Endometrial microvascular endothelial cells (primary cell): ENCODE data around the gene ITGA4. TPM values are rescaled to one million over a fixed set of nuclear protein-coding genes. Genes with fewer than 3 reads are reported as not detected.

ENCODE experiments used
- in situ Hi-C: cut with HindIII; loops from 2 replicates; pipeline ENCODE4 v1.10.0; 2017; ENCODE audit warnings: low sequenced_read_pairs, low pct_unique_long_range_greater_than_20kb; ENCODE audit errors: inconsistent ontology term
- total RNA-seq: library from RNA; depleted of rRNA; stranded (reverse); fragments of >200 nt; gene quantifications from one replicate; pipeline ENCODE4 v1.2.3, GENCODE V29; 2015; ENCODE audit errors: inconsistent ontology term

ITGA4 gene
- total RNA-seq, 1 donor from 2014 or later, result 6.4 TPM

GRCh38 chr2:181483876-181484275 lies 26.7 kb downstream of the ITGA4 start:
- in situ Hi-C loops, result no loop called here

GRCh38 chr2:181484851-181485637 lies 27.9 kb downstream of the ITGA4 start:
- in situ Hi-C loops, result no loop called here

GRCh38 chr2:181485638-181485946 lies 28.4 kb downstream of the ITGA4 start:
- in situ Hi-C loops, result no loop called here

DNA sequence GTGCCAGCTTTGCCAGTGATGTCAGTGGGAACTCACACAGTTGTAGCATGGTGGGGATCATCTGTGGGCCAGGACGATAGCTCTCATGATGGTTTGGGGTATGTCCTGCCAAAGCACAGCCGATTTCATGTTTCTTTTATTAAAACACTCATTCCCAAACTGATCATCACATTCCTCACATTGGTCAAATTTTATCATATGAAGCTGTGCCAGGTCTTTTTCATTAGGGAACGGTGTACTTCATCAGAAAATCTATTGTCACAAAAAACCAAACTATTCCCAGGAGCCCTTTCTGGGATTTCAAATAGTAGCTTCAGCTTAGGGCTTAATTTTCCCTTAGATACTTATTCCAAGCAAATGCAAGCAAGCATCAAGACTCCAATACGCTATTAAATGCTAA lies 42.0 kb downstream of the ITGA4 start:
- in situ Hi-C loops, result no loop called here

- in situ Hi-C loops, result no loop called here
Measured at GRCh38 chr2:181500201-181500600, 43.0 kb downstream of the ITGA4 start.

GRCh38 chr2:181515719-181516118 lies 58.5 kb downstream of the ITGA4 start:
- in situ Hi-C loops, result no loop called here

GRCh38 chr2:181516992-181517391 lies 59.8 kb downstream of the ITGA4 start:
- in situ Hi-C loops, result no loop called here

DNA sequence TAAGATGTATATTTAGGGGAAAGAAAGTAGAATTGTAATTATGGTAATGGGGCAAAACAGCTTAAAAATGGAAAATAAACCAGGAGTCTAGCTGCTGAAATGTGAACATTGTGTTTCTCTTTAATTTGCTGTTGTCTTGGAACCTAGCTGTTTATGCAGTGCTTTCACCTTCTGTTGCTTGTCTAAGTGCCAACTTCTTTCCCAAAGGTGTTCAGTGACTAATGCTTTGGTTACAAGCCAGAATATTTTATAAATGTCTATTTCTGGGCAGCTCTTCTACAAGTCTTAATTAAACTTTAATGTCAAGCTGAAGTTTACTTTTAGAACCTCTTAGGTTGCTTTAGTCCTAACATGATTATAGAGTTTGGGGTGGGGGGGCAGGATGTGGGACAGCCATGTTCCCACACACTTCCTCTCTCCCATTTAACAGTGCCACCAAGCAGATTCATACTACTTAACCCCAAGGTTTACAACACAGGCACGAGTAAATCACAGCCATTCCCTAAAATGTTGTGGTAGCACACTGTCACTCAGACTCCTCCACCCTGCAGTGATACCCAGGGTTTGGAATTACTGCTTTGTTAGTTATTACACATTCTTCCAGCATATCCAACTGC lies 60.6 kb downstream of the ITGA4 start:
- in situ Hi-C loops, result no loop called here

DNA sequence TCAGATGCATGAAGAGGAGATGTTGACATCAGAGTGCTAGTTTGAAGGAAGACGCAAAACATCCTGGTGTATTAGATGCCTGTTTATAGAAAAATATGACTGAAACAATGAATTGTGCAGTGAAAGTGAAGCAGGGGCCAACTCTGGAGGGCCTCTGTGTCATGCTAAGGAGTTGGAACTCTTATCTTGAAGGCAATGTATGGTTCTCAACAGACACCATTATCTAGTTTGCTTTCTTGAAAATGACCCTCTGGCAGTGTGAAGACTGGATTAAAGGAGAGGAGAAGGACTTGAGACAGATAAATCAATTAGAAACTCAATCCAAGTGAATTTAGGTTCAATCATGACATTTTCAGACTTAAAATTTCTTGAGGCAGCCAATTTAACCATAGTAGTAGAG lies 63.1 kb downstream of the ITGA4 start:
- in situ Hi-C loops, result no loop called here

DNA sequence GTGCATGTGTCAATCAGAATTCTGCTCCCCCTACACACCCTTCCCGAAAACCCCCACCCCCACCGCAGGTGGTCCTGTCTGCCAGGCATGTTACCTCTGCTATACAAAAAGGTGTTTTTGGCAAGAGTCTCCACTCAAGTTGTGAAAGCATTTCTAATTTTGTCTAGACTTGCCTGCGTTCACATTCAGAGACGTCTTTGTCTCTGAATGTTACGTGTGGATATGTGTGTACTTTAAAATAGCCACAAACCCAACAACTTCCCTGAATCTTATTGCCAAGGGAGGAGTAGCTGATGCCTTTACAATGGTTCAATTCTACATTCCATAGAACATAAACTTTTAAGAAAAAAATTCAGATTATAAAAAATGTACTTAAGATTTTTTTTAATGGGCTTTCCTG lies 66.6 kb downstream of the ITGA4 start:
- in situ Hi-C loops, result no loop called here

GRCh38 chr2:181526014-181526413 lies 68.8 kb downstream of the ITGA4 start:
- in situ Hi-C loops, result no loop called here

DNA sequence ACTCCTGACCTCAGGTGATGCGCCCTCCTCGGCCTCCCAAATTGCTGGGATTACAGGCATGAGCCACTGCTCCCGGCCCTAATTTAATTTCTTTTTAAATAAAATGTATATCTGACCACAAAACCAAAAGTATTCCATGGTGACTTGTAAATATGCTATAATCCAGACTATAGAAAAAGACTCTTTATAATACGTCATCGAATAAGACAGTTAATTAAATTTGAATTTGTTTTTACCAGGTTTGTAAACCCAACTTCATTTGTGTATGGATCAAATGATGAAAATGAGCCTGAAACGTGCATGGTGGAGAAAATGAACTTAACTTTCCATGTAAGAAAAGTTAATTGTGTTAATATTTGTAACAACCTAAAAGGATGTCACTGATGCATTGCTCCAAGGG lies 69.9 kb downstream of the ITGA4 start:
- in situ Hi-C loops, result no loop called here

GRCh38 chr2:181528441-181528840 lies 71.3 kb downstream of the ITGA4 start:
- in situ Hi-C loops, result no loop called here

DNA sequence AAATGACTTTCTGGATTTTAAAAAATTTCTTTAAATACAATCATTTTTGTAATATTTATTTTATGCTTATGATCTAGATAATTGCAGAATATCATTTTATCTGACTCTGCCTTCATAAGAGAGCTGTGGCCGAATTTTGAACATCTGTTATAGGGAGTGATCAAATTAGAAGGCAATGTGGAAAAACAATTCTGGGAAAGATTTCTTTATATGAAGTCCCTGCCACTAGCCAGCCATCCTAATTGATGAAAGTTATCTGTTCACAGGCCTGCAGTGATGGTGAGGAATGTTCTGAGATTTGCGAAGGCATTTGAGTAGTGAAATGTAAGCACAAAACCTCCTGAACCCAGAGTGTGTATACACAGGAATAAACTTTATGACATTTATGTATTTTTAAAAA lies 79.5 kb downstream of the ITGA4 start:
- in situ Hi-C loops, result no loop called here

DNA sequence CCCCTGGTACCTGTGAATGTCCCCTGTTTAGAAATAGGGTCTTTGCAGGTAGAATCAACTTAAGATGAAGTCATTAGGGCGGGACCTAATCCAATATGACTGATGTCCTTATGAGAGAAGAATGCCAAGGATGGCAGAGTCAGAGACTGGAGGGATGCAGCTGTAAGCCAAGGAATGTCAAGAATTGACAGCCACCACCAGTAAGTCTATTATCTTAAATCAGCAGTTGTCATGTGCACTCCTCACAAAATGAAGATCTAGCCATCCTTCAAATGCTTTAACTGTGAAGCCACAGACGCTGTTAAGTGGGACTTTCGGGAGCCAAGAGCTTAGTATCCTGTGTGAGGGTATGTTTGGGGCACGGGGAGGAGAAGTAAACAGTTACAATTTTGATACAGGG lies 83.2 kb downstream of the ITGA4 start:
- in situ Hi-C loops, result no loop called here

DNA sequence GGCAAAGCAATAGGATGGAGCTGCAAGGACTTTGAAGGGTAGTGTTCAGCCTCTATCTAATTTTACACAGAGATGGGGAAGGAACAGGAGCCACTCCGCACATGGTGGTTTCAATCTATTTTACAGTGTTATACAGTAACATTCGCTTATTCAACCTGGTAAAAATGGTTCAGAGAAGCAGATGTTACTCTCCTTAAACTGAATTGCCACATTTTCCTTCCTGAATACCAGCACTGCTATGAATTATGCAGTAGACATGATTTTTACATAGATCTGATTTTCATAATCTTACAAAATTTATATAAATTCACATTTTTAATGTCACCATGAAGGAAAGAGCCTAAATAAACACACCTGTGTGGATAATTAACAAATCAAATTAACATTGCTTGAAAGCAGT lies 85.0 kb downstream of the ITGA4 start:
- in situ Hi-C loops, result no loop called here

DNA sequence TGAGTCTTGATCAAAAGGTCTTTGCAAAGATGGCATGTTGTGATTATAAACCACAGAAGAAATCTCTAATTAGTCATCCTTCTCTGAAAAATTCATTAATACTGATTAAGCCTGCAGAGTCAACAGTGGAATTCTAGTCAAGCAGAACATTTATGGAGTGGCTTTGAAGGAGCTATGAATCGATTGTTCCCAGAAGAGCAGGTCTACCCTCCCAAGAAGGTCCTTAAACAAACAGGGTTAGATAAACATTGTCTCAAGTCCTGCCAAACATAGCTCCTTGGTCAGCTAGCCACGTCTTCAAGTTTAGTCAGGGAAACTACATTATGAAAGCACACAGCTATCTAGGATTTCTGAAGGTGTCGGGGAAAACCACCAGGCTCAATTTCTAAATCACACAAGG lies 88.9 kb downstream of the ITGA4 start:
- in situ Hi-C loops, result no loop called here

DNA sequence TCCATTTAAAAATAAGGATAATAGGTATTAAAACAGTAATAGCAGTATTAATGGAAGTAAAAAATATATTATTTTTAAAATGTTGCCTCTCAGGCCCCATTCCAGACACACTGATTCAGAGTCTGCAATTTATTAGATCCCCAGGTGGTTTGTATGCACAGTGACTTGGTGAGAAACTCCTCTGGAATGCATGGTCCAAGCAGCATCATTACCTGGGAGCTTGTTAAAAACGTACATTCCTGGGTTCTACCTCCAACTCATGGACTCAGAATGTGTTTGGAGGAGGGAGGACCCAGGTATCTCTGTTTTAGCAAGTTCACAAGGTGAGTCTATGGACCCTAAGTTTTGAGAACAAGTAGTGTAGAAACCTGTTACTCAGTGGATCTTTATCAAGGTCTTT lies 95.6 kb downstream of the ITGA4 start:
- in situ Hi-C loops, result no loop called here

DNA sequence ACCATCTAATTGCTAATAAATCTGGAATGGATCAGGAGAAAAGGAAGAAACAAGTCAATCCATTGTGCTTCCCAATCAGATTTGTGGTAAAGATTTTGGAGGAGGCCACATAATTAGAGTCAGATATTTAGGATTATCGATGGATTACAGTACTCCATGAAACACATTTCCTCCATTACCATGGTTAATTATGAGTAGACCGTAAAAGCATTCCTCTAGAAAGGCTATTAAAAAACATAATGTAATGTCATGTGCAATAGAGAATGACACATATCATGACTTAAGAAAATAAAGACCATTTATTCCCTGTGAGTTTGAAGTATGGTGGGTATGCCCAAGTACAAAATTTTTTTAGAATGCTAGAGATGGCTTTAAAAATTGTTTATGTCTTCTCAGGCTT lies 96.1 kb downstream of the ITGA4 start:
- in situ Hi-C loops, result no loop called here

GRCh38 chr2:181554061-181554830 lies 97.1 kb downstream of the ITGA4 start:
- in situ Hi-C loops, result no loop called here
